GM23338 (cell line): ENCODE results near the gene FKRP. TPM values are rescaled to one million over a fixed set of nuclear protein-coding genes. Genes with fewer than 3 reads are reported as not detected.

Source experiments
- ATAC-seq: fragments of 200-7000 bp; cut with Tn5 transposase; 3 replicates; pipeline ENCODE4 v1.9.1; 2020
- DNase-seq: peaks from one replicate; pipeline ENCODE4 v3.0.0-alpha.2; 2015; ENCODE audit warnings: low spot score
- H2AFZ ChIP-seq: fragments of 200-600 bp; sonication (generic); 2 replicates; pipeline ENCODE4 v1.8.0; 2016; ENCODE audit warnings: antibody characterized with exemption, mild to moderate bottlenecking, moderate library complexity
- H3F3A ChIP-seq: fragments of 200-600 bp; sonication (generic); replicated peaks from 2 replicates; pipeline ENCODE4 v1.8.0; 2017; ENCODE audit warnings: antibody characterized with exemption, mixed run types, low read depth
- H3K27ac ChIP-seq: fragments of 200-600 bp; sonication (generic); 2 replicates; pipeline ENCODE4 v1.6.1; 2016; ENCODE audit warnings: low read depth
- H3K27me3 ChIP-seq: fragments of 200-600 bp; sonication (generic); 2 replicates; pipeline ENCODE4 v1.8.0; 2016; ENCODE audit warnings: mild to moderate bottlenecking, mixed run types, moderate library complexity; ENCODE audit not compliant: insufficient read depth
- H3K36me3 ChIP-seq: fragments of 200-600 bp; sonication (generic); 2 replicates; pipeline ENCODE4 v1.8.0; 2016; ENCODE audit warnings: mild to moderate bottlenecking; ENCODE audit not compliant: insufficient read depth
- H3K4me1 ChIP-seq: fragments of 200-600 bp; sonication (generic); 2 replicates; pipeline ENCODE4 v1.8.0; 2016; ENCODE audit warnings: mild to moderate bottlenecking, moderate library complexity; ENCODE audit not compliant: insufficient read depth
- H3K4me2 ChIP-seq: fragments of 200-600 bp; sonication (generic); 2 replicates; pipeline ENCODE4 v1.7.1; 2017; ENCODE audit warnings: mixed run types
- H3K4me3 ChIP-seq: fragments of 200-600 bp; sonication (generic); 2 replicates; pipeline ENCODE4 v1.6.1; 2016; ENCODE audit warnings: mixed run types
- H3K79me2 ChIP-seq: fragments of 200-600 bp; sonication (generic); replicated peaks from 2 replicates; pipeline ENCODE4 v1.8.0; 2017; ENCODE audit warnings: mild to moderate bottlenecking; ENCODE audit not compliant: insufficient read depth
- H3K9me2 ChIP-seq: fragments of 200-600 bp; sonication (generic); 2 replicates; pipeline ENCODE4 v1.8.0; 2017; ENCODE audit not compliant: insufficient read depth
- H4K20me1 ChIP-seq: fragments of 200-600 bp; sonication (generic); replicated peaks from 2 replicates; pipeline ENCODE4 v1.8.0; 2017; ENCODE audit warnings: mild to moderate bottlenecking; ENCODE audit not compliant: insufficient read depth
- H3K27ac Mint-ChIP-seq: 2 replicates; pipeline ENCODE4 v1.8.0; 2020; ENCODE audit warnings: inconsistent platforms, mild to moderate bottlenecking, moderate library complexity, mixed read lengths
- H3K27me3 Mint-ChIP-seq: 3 replicates; pipeline ENCODE4 v1.8.0; 2022; ENCODE audit warnings: low read depth, mild to moderate bottlenecking, moderate library complexity, mixed read lengths, inconsistent platforms; ENCODE audit not compliant: insufficient read depth, poor library complexity
- H3K36me3 Mint-ChIP-seq: 3 replicates; pipeline ENCODE4 v1.8.0; 2021; ENCODE audit warnings: low read depth, mild to moderate bottlenecking, inconsistent platforms, moderate library complexity, mixed read lengths
- H3K4me1 Mint-ChIP-seq: 3 replicates; pipeline ENCODE4 v1.8.0; 2020; ENCODE audit warnings: mild to moderate bottlenecking, inconsistent platforms, mixed read lengths
- H3K4me3 Mint-ChIP-seq: 3 replicates; pipeline ENCODE4 v1.8.0; 2021; ENCODE audit warnings: moderate library complexity, mild to moderate bottlenecking, inconsistent platforms, mixed read lengths
- H3K9me3 Mint-ChIP-seq: 3 replicates; pipeline ENCODE4 v1.8.0; 2020; ENCODE audit warnings: moderate library complexity, mild to moderate bottlenecking, inconsistent platforms, mixed read lengths
- CREB1 ChIP-seq: fragments of 250-450 bp; sonication (Bioruptor Pico); IDR thresholded peaks from 2 replicates; pipeline ENCODE4 v1.5.0; 2020; ENCODE audit warnings: low read depth, mild to moderate bottlenecking, moderate library complexity
- CTCF ChIP-seq, 2 experiments: fragments of 200-600 bp in 1 of 2; sonication (generic) in 1 of 2; conservative IDR thresholded peaks; 2 replicates each; pipeline versions ENCODE4 v1.5.1 to v1.6.1; 2016 to 2017; ENCODE audit warnings: antibody characterized with exemption in 2 of 2, low read depth in 2 of 2, mild to moderate bottlenecking in 2 of 2, moderate library complexity in 1 of 2
- EZH2 ChIP-seq: fragments of 200-600 bp; sonication (generic); IDR thresholded peaks from one replicate; pipeline ENCODE4 v1.8.0; 2017; ENCODE audit warnings: antibody characterized with exemption, mild to moderate bottlenecking, low read depth; ENCODE audit not compliant: unreplicated experiment
- EZH2phosphoT487 ChIP-seq: fragments of 200-600 bp; sonication (generic); IDR thresholded peaks from one replicate; pipeline ENCODE4 v1.8.1; 2018; ENCODE audit warnings: antibody characterized with exemption; ENCODE audit not compliant: unreplicated experiment
- JUNB ChIP-seq: IDR thresholded peaks from one replicate; pipeline ENCODE4 v1.6.1; 2016; ENCODE audit warnings: antibody characterized with exemption; ENCODE audit not compliant: unreplicated experiment
- NANOG ChIP-seq: IDR thresholded peaks from 2 replicates; pipeline ENCODE4 v1.6.1; 2016; ENCODE audit warnings: antibody characterized with exemption, borderline replicate concordance
- POLR2AphosphoS5 ChIP-seq: IDR thresholded peaks from 2 replicates; pipeline ENCODE4 v1.6.1; 2016; ENCODE audit warnings: antibody characterized with exemption, low read depth
- STAT1 ChIP-seq: IDR thresholded peaks from one replicate; pipeline ENCODE4 v1.6.1; 2016; ENCODE audit warnings: antibody characterized with exemption; ENCODE audit not compliant: unreplicated experiment
- ZNF114 ChIP-seq: fragments of 250-450 bp; sonication (Bioruptor Pico); IDR thresholded peaks from 2 replicates; pipeline ENCODE4 v1.5.0; 2020; ENCODE audit warnings: mild to moderate bottlenecking, moderate library complexity
- ZNF331 ChIP-seq: fragments of 250-450 bp; sonication (Bioruptor Pico); IDR thresholded peaks from 2 replicates; pipeline ENCODE4 v1.5.0; 2020; ENCODE audit warnings: low read depth, mild to moderate bottlenecking, moderate library complexity
- ZNF462 ChIP-seq: fragments of 250-450 bp; sonication (Bioruptor Pico); IDR thresholded peaks from 2 replicates; pipeline ENCODE4 v1.5.0; 2020; ENCODE audit warnings: mild to moderate bottlenecking, moderate library complexity
- polyA plus RNA-seq: library from polyadenylated mRNA; unstranded; fragments of >200 nt; fragmentation: Nextera tagmentation; extraction: Ambion mirVana; gene quantifications from 2 replicates; pipeline ENCODE4 v1.2.1, GENCODE V29; 2016
- total RNA-seq: library from RNA; depleted of rRNA; stranded (reverse); fragments of >200 nt; shearing (Covaris generic); gene quantifications from 2 replicates; pipeline ENCODE4 v1.2.3, GENCODE V29; 2014
- TF ChIP-seq, protein P1 (sequence below): IDR thresholded peaks from 2 replicates; pipeline ENCODE4 v1.6.1; 2016; ENCODE audit warnings: antibody characterized with exemption
- TF ChIP-seq, protein P2 (sequence below): IDR thresholded peaks from one replicate; pipeline ENCODE4 v1.6.1; 2018; ENCODE audit warnings: antibody characterized with exemption; ENCODE audit not compliant: unreplicated experiment

The FKRP gene
- total and polyA plus RNA-seq, 2 experiments from 2014 or later: 11.5 to 31.9 TPM

DNA sequence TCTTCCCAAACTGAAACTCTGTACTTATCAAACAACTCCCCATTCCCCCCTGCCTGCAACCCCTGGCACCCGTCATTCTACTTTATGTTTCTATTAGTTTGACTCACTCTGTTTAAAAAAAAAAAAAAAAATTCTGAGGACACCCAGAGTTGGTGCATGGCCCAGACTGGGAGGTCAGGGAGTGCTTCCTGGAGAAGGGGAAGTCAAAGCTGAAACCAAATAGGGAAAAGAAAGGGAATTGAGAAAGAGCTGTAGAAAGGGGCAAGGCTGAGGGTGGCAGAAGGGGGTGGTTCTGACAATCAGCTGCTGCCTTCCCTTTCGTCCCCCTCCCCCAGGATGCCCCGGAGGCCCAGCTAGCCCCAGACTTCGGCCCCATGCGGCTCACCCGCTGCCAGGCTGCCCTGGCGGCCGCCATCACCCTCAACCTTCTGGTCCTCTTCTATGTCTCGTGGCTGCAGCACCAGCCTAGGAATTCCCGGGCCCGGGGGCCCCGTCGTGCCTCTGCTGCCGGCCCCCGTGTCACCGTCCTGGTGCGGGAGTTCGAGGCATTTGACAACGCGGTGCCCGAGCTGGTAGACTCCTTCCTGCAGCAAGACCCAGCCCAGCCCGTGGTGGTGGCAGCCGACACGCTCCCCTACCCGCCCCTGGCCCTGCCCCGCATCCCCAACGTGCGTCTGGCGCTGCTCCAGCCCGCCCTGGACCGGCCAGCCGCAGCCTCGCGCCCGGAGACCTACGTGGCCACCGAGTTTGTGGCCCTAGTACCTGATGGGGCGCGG is 9.4 kb downstream of the FKRP start:
- peaks cover 6% of the 10 kb centered on the region; the same call in 1 of the 2 replicates for H3F3A ChIP-seq
- H3K4me1 Mint-ChIP-seq: peaks cover 11% of the 10 kb centered on the region
- 0 out of 2 replicates have a peak, but pooled peaks cover 2% of the 10 kb centered on the region for H3K79me2 ChIP-seq
- no peak overlapping the region for H3K27ac ChIP-seq
- DNase-seq (no peak), ATAC-seq (no peak)
- H3K27me3 ChIP-seq: no peaks in the 10 kb centered on the region
- H3K4me3 Mint-ChIP-seq: no peak overlapping the region; the same call in 2 of the 3 replicates
- H3K9me2 ChIP-seq: no peaks in the 10 kb centered on the region
- no peak overlapping the region for H2AFZ ChIP-seq
- peaks cover 48% of the 10 kb centered on the region for H3K36me3 Mint-ChIP-seq
- H3K27ac Mint-ChIP-seq: no peak overlapping the region
- no peak overlapping the region for H3K4me3 ChIP-seq
- no peaks in the 10 kb centered on the region; the same call in none of the 2 replicates for H4K20me1 ChIP-seq
- peaks cover 5% of the 10 kb centered on the region; the same call in 1 of the 2 replicates for H3K4me1 ChIP-seq
- no peaks in the 10 kb centered on the region; the same call in 1 of the 2 replicates for H3K36me3 ChIP-seq
- no peak for TF ChIP-seq STAT1
- TF ChIP-seq EZH2phosphoT487: no peak
- TF ChIP-seq ZNF462 (CRISPR knock-in tag): no peak
- no peak for TF ChIP-seq NANOG
- TF ChIP-seq POLR2AphosphoS5: no peak
- TF ChIP-seq, protein P1, sequence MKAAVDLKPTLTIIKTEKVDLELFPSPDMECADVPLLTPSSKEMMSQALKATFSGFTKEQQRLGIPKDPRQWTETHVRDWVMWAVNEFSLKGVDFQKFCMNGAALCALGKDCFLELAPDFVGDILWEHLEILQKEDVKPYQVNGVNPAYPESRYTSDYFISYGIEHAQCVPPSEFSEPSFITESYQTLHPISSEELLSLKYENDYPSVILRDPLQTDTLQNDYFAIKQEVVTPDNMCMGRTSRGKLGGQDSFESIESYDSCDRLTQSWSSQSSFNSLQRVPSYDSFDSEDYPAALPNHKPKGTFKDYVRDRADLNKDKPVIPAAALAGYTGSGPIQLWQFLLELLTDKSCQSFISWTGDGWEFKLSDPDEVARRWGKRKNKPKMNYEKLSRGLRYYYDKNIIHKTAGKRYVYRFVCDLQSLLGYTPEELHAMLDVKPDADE: no peak
- no peak for TF ChIP-seq CREB1 (CRISPR knock-in tag)
- no peak for TF ChIP-seq ZNF331 (CRISPR knock-in tag)
- TF ChIP-seq CTCF (conservative IDR thresholded peaks at IDR 0.05; ENCODE audit: low read depth in 2 of 2): no peak
- TF ChIP-seq, protein P2, sequence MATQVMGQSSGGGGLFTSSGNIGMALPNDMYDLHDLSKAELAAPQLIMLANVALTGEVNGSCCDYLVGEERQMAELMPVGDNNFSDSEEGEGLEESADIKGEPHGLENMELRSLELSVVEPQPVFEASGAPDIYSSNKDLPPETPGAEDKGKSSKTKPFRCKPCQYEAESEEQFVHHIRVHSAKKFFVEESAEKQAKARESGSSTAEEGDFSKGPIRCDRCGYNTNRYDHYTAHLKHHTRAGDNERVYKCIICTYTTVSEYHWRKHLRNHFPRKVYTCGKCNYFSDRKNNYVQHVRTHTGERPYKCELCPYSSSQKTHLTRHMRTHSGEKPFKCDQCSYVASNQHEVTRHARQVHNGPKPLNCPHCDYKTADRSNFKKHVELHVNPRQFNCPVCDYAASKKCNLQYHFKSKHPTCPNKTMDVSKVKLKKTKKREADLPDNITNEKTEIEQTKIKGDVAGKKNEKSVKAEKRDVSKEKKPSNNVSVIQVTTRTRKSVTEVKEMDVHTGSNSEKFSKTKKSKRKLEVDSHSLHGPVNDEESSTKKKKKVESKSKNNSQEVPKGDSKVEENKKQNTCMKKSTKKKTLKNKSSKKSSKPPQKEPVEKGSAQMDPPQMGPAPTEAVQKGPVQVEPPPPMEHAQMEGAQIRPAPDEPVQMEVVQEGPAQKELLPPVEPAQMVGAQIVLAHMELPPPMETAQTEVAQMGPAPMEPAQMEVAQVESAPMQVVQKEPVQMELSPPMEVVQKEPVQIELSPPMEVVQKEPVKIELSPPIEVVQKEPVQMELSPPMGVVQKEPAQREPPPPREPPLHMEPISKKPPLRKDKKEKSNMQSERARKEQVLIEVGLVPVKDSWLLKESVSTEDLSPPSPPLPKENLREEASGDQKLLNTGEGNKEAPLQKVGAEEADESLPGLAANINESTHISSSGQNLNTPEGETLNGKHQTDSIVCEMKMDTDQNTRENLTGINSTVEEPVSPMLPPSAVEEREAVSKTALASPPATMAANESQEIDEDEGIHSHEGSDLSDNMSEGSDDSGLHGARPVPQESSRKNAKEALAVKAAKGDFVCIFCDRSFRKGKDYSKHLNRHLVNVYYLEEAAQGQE: no peak
- TF ChIP-seq EZH2: no peak
- no peak for TF ChIP-seq ZNF114 (CRISPR knock-in tag)
- no peak for TF ChIP-seq JUNB
- no peak overlapping the region for H3K4me2 ChIP-seq
- peaks cover 9% of the 10 kb centered on the region for H3K27me3 Mint-ChIP-seq
- no peaks in the 10 kb centered on the region; the same call in 2 of the 3 replicates for H3K9me3 Mint-ChIP-seq
